C4-2B (cell line): ENCODE measurements around the gene JAK1.
A peak's percentile ranks its signal among the peaks of the same experiment; 100 is the strongest.
"Not testable (repeated sequence)": the region's sequence is repeated elsewhere in the genome, so short reads cannot be mapped to it uniquely, and the experiment has no call there.

Experiments used
- H3K27ac ChIP-seq: fragments of 450-650 bp; 2 replicates; pipeline ENCODE4 v1.5.1; 2017
- CTCF ChIP-seq: fragments of 450-650 bp; conservative IDR thresholded peaks from 2 replicates; pipeline ENCODE4 v1.5.1; 2017; ENCODE audit warnings: mild to moderate bottlenecking
- ZFX ChIP-seq: fragments of 450-650 bp; IDR thresholded peaks from 2 replicates; pipeline ENCODE4 v1.6.1; 2017

Gene JAK1

GRCh38 chr1:64829411-64830029, 136.8 kb downstream of the JAK1 start:
- TF ChIP-seq CTCF (no peak), ZFX (no peak)
- no peak overlapping the region for H3K27ac ChIP-seq

- H3K27ac ChIP-seq = no peak overlapping the region
- TF ChIP-seq ZFX (no peak), CTCF (no peak)
Observed at GRCh38 chr1:64828829-64829228, 137.5 kb downstream of the JAK1 start.

- H3K27ac ChIP-seq = no peak overlapping the region
Observed at GRCh38 chr1:64826991-64827390, 139.4 kb downstream of the JAK1 start.

GRCh38 chr1:64823691-64824476, 142.5 kb downstream of the JAK1 start:
- no peak overlapping the region for H3K27ac ChIP-seq
- TF ChIP-seq ZFX = no peak
- TF ChIP-seq CTCF = peak; percentile 85

More at GRCh38 chr1:64826991-64827390, 139.4 kb downstream of the JAK1 start:
- TF ChIP-seq CTCF (no peak), ZFX (no peak)

GRCh38 chr1:64822621-64823020, 143.7 kb downstream of the JAK1 start:
- TF ChIP-seq ZFX = no peak
- TF ChIP-seq CTCF = no peak
- H3K27ac ChIP-seq = no peak overlapping the region

GRCh38 chr1:64820572-64820971, 145.8 kb downstream of the JAK1 start:
- not testable (repeated sequence) for H3K27ac ChIP-seq

- H3K27ac ChIP-seq = not testable (repeated sequence)
Observed at GRCh38 chr1:64817364-64817763, 149.0 kb downstream of the JAK1 start.

GRCh38 chr1:64814427-64814826, 151.9 kb downstream of the JAK1 start:
- no peak overlapping the region for H3K27ac ChIP-seq
- TF ChIP-seq ZFX = no peak
- TF ChIP-seq CTCF = no peak
